Mesenchymal stem cell (in vitro differentiated cells and primary cell): Measurements from ENCODE around the gene CFAP141.
A peak's percentile ranks its signal among the peaks of the same experiment; 100 is the strongest.

Source experiments
- DNase-seq: peaks from one replicate; pipeline ENCODE4 v3.0.0-alpha.2; 2013
- H2AFZ ChIP-seq: one replicate; pipeline ENCODE4 v1.6.1; 2013; ENCODE audit warnings: low read depth, mild to moderate bottlenecking, control low read depth, inconsistent platforms, low read length, moderate library complexity
- H2AK5ac ChIP-seq: 2 replicates; pipeline ENCODE4 v1.6.1; 2013; ENCODE audit warnings: low read length, moderate library complexity, mild to moderate bottlenecking, inconsistent platforms; ENCODE audit not compliant: severe bottlenecking
- H2BK120ac ChIP-seq: one replicate; pipeline ENCODE4 v1.6.1; 2013; ENCODE audit warnings: low read depth, mild to moderate bottlenecking, inconsistent platforms, low read length, moderate library complexity
- H2BK12ac ChIP-seq, 2 experiments: one replicate each; pipeline ENCODE4 v1.6.1; 2013; ENCODE audit warnings: inconsistent platforms in 2 of 2, low read length in 2 of 2, mild to moderate bottlenecking in 2 of 2, moderate library complexity in 2 of 2, control low read depth in 1 of 2
- H2BK15ac ChIP-seq: one replicate; pipeline ENCODE4 v1.6.1; 2013; ENCODE audit warnings: mild to moderate bottlenecking, low read depth, inconsistent platforms; ENCODE audit not compliant: poor library complexity, severe bottlenecking
- H2BK5ac ChIP-seq: 2 replicates; pipeline ENCODE4 v1.6.1; 2013; ENCODE audit warnings: low read depth, mild to moderate bottlenecking, low read length, control low read depth, inconsistent platforms; ENCODE audit not compliant: poor library complexity, severe bottlenecking
- H3K14ac ChIP-seq, 2 experiments: one replicate each; pipeline ENCODE4 v1.6.1; 2013; ENCODE audit warnings: inconsistent platforms in 2 of 2, low read length in 2 of 2, control low read depth in 1 of 2, mild to moderate bottlenecking in 1 of 2, moderate library complexity in 1 of 2
- H3K18ac ChIP-seq, 2 experiments: one replicate each; pipeline ENCODE4 v1.6.1; 2013; ENCODE audit warnings: inconsistent platforms in 2 of 2, low read length in 2 of 2, control low read depth in 1 of 2, low read depth in 1 of 2, mild to moderate bottlenecking in 1 of 2
- H3K23ac ChIP-seq, 2 experiments: one replicate each; pipeline ENCODE4 v1.6.1; 2013; ENCODE audit warnings: inconsistent platforms in 2 of 2, low read length in 2 of 2, mild to moderate bottlenecking in 2 of 2, moderate library complexity in 2 of 2, control low read depth in 1 of 2
- H3K27ac ChIP-seq: 2 replicates; pipeline ENCODE4 v1.5.1; 2013; ENCODE audit warnings: mild to moderate bottlenecking, moderate library complexity, low read length, control low read depth, inconsistent platforms; ENCODE audit not compliant: poor library complexity, severe bottlenecking
- H3K27me3 ChIP-seq, 2 experiments: 2 replicates each; pipeline versions ENCODE4 v1.6.1 to v1.7.0; 2013; ENCODE audit warnings: low read length in 2 of 2, mild to moderate bottlenecking in 2 of 2, moderate library complexity in 2 of 2, control low read depth in 1 of 2, inconsistent platforms in 1 of 2; ENCODE audit not compliant: control insufficient read depth in 1 of 2, insufficient read depth in 1 of 2
- H3K36me3 ChIP-seq, 2 experiments: 2 replicates each; pipeline versions ENCODE4 v1.6.1 to v1.7.0; 2013; ENCODE audit warnings: low read length in 2 of 2, control low read depth in 1 of 2, inconsistent platforms in 1 of 2, low read depth in 1 of 2, mild to moderate bottlenecking in 1 of 2; ENCODE audit not compliant: insufficient read depth in 2 of 2, control insufficient read depth in 1 of 2
- H3K4ac ChIP-seq, 2 experiments: one replicate each; pipeline ENCODE4 v1.6.1; 2013; ENCODE audit warnings: inconsistent platforms in 2 of 2, low read length in 2 of 2, mild to moderate bottlenecking in 2 of 2, moderate library complexity in 2 of 2, control low read depth in 1 of 2, low read depth in 1 of 2
- H3K4me1 ChIP-seq: 2 replicates; pipeline ENCODE4 v1.6.1; 2013; ENCODE audit warnings: low read depth, low read length, control low read depth; ENCODE audit not compliant: control insufficient read depth, insufficient read depth
- H3K4me2 ChIP-seq: 2 replicates; pipeline ENCODE4 v1.6.1; 2013; ENCODE audit warnings: low read length, mild to moderate bottlenecking, inconsistent platforms; ENCODE audit not compliant: poor library complexity, severe bottlenecking
- H3K4me3 ChIP-seq, 2 experiments: 2 replicates each; pipeline versions ENCODE4 v1.5.1 to v1.7.0; 2013; ENCODE audit warnings: low read length in 2 of 2, mild to moderate bottlenecking in 2 of 2, control low read depth in 1 of 2, low read depth in 1 of 2; ENCODE audit not compliant: insufficient read depth in 1 of 2
- H3K79me1 ChIP-seq: replicated peaks from 2 replicates; pipeline ENCODE4 v1.6.1; 2013; ENCODE audit warnings: mild to moderate bottlenecking, control low read depth, low read length, inconsistent platforms; ENCODE audit not compliant: poor library complexity, severe bottlenecking
- H3K9ac ChIP-seq: 2 replicates; pipeline ENCODE4 v1.7.0; 2013; ENCODE audit warnings: mild to moderate bottlenecking, low read length, moderate library complexity
- H3K9me3 ChIP-seq: 2 replicates; pipeline ENCODE4 v1.7.0; 2013; ENCODE audit warnings: mild to moderate bottlenecking, low read length; ENCODE audit not compliant: control insufficient read depth
- H4K8ac ChIP-seq: one replicate; pipeline ENCODE4 v1.6.1; 2013; ENCODE audit warnings: inconsistent platforms, mild to moderate bottlenecking, low read length, moderate library complexity
- H4K91ac ChIP-seq: one replicate; pipeline ENCODE4 v1.6.1; 2013; ENCODE audit warnings: mild to moderate bottlenecking, low read length, inconsistent platforms
- WGBS: methylation state at CpG from one replicate; pipeline ENCODE4 v1.1.7; 2013; ENCODE audit warnings: mixed read lengths; 5-methylcytosine and 5-hydroxymethylcytosine counted together

Gene CFAP141

DNA sequence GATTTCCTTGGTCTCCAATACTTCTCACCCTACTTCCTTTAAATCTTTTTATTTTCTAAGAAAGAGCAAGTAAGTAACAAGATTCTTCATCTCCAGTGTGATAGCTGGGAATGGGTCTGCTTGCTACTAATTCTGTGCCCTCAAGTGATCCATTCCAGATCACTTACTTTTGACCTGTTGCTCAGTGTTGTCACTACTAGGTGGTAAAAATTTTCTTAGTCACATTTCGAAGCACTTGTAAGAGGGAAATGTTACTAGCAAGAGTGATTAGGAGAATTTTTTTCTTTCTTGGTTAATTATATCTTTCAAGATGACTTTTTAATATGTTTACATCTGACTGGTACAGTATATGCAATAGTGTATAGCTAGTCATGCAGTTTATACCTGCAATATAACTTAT is 16.8 kb upstream of the CFAP141 start:
- peak overlapping the region in 1 of 2 experiments; percentile 97 for H3K4me3 ChIP-seq
- no peak overlapping the region for H2BK12ac ChIP-seq
- H3K9me3 ChIP-seq, result no peaks in the 10 kb centered on the region
- no peaks in the 10 kb centered on the region for H3K79me1 ChIP-seq
- peaks cover 10 to 51% of the 10 kb centered on the region in 2 experiments for H3K36me3 ChIP-seq
- peak; percentile 22 for DNase-seq
- no peak overlapping the region for H2AK5ac ChIP-seq
- no peak overlapping the region for H3K4ac ChIP-seq
- no peak overlapping the region for H3K14ac ChIP-seq
- H3K18ac ChIP-seq, result no peak overlapping the region
- H2BK15ac ChIP-seq, result no peak overlapping the region
- H2AFZ ChIP-seq, result no peak overlapping the region
- peaks cover 2% of the 10 kb centered on the region for H3K4me1 ChIP-seq
- no peak overlapping the region for H4K91ac ChIP-seq
- no peak overlapping the region for H4K8ac ChIP-seq
- no peak overlapping the region for H3K23ac ChIP-seq
- H2BK5ac ChIP-seq, result no peak overlapping the region
- no peak overlapping the region for H2BK120ac ChIP-seq
- no peak overlapping the region for H3K27ac ChIP-seq
- no peaks in the 10 kb centered on the region for H3K27me3 ChIP-seq
- H3K4me2 ChIP-seq, result no peak overlapping the region
- peak overlapping the region; percentile 100 for H3K9ac ChIP-seq
- WGBS, result no CpG with 5 or more reads among the region's 1 CpG

DNA sequence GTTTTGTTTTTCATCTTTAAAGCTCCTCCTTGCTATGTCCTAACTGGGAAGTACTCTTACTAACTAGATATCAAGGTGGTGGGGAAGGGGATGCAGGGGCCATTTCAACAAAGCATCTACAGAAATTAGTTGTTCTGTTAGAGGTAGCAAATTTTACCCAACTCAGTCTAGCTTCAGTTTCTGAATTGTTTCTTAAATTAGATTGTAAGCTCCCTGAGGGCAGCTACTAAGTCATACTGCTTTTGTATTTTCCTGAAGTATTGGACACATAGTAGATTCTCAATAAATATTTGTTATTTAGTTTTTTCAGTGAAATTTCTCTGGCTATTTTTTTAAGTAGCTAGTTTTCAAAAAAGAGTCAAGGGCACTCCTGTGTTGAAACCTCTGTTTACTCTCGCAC is 16.4 kb upstream of the CFAP141 start:
- DNase-seq, result no peak
- no CpG with 5 or more reads among the region's 1 CpG for WGBS
- H3K27me3 ChIP-seq, result no peaks in the 10 kb centered on the region
- no peak overlapping the region for H2BK15ac ChIP-seq
- H3K4ac ChIP-seq, result no peak overlapping the region
- H2AK5ac ChIP-seq, result no peak overlapping the region
- no peaks in the 10 kb centered on the region for H3K9me3 ChIP-seq
- H2BK120ac ChIP-seq, result no peak overlapping the region
- H3K4me2 ChIP-seq, result no peak overlapping the region
- H2BK5ac ChIP-seq, result no peak overlapping the region
- no peak overlapping the region for H3K27ac ChIP-seq
- H3K4me1 ChIP-seq, result peaks cover 3% of the 10 kb centered on the region
- no peak overlapping the region for H2BK12ac ChIP-seq
- peak overlapping the region in 1 of 2 experiments; percentile 97 for H3K4me3 ChIP-seq
- no peak overlapping the region for H2AFZ ChIP-seq
- no peak overlapping the region for H3K18ac ChIP-seq
- peak overlapping the region; percentile 100 for H3K9ac ChIP-seq
- peaks cover 12 to 51% of the 10 kb centered on the region in 2 experiments for H3K36me3 ChIP-seq
- H4K91ac ChIP-seq, result no peak overlapping the region
- no peaks in the 10 kb centered on the region for H3K79me1 ChIP-seq
- H4K8ac ChIP-seq, result no peak overlapping the region
- no peak overlapping the region for H3K23ac ChIP-seq
- no peak overlapping the region for H3K14ac ChIP-seq

DNA sequence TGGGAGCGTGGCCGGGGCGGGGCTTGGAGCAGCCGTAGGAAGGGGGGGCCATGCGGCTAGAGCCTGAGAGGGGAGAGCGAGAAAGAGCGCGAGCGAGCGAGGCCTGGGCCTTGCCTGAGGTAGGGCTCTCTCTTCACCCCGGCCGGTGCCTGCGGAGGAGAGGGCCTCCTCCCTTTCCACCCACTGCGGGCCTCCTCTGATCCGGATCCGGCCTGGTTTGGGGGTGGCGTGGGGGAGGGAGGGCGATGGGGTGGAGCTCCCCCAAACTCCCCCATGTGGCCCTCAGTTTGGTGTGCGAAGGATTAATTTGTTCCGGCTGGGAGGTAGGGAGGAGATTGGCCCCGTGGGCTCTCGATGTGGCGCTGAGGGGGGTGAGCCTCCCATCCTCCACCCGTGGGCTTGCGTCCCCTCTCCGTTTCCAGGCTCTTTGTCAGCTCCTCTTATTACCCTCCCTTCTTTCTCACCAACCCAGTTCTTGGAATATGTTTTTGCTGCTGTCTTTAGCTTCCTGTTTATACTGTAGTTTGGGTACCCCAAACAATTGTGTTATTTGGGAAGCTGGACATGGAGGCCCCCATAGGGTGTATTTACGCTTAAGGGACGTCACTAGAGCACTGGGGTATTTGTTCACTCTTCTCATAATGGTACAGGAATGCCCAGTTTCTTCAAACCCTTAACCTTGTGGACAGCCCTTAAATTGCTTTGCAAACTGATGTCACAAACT is 15.3 kb upstream of the CFAP141 start:
- H4K8ac ChIP-seq, result peak overlapping the region; percentile 86

DNA sequence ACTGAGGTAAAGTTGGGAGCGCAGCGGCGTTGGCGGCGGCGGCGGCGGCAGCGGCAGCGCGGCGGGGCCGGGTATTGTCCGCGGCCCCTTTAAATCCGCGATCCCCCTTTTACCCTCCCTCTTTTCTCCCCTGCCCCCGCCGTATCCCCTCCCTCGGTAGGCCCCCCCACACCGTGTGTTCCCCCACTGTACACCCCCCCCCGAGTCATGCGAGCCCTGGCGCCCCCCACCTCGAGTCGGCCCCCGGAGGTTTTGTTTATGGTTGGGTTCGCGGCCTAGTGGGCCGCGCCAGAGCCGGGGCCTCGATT is 14.8 kb upstream of the CFAP141 start:
- Histone ChIP-seq H3K18ac (peak overlapping the region; percentile 70 to 92), H3K4me2 (no peak overlapping the region), H3K4me3 (peak overlapping the region; percentile 73 to 97), H2BK5ac (peak overlapping the region; percentile 36), H2AFZ (no peak overlapping the region), H3K9ac (peak overlapping the region; percentile 100), H3K27me3 (no peaks in the 10 kb centered on the region), H4K8ac (peak overlapping the region; percentile 86), H3K4me1 (peaks cover 4% of the 10 kb centered on the region), H2BK12ac (no peak overlapping the region), H2BK120ac (peak overlapping the region; percentile 65), H3K79me1 (peaks cover 2% of the 10 kb centered on the region), H3K23ac (no peak overlapping the region), H3K27ac (peak overlapping the region; percentile 42), H4K91ac (peak overlapping the region; percentile 91), H3K9me3 (no peaks in the 10 kb centered on the region), H3K14ac (no peak overlapping the region), H3K36me3 (peaks cover 13 to 42% of the 10 kb centered on the region in 2 experiments), H2AK5ac (peak overlapping the region; percentile 68), H3K4ac (peak overlapping the region; percentile 70 to 90), H2BK15ac (no peak overlapping the region)
- 0% methylated on average over 8 of the region's 33 CpGs for WGBS
- no peak for DNase-seq

More for the DNA sequence above, 15.3 kb upstream of the CFAP141 start:
- peaks cover 13 to 47% of the 10 kb centered on the region in 2 experiments for H3K36me3 ChIP-seq
- peak overlapping the region in 1 of 2 experiments; percentile 83 for H3K14ac ChIP-seq
- peaks cover 4% of the 10 kb centered on the region for H3K4me1 ChIP-seq
- 3% methylated on average over 5 of the region's 28 CpGs for WGBS
- H3K4me3 ChIP-seq, result peak overlapping the region; percentile 73 to 97
- H3K79me1 ChIP-seq, result peaks cover 2% of the 10 kb centered on the region
- peak overlapping the region; percentile 42 for H3K27ac ChIP-seq
- H2AK5ac ChIP-seq, result peak overlapping the region; percentile 68
- no peak overlapping the region for H2AFZ ChIP-seq
- peak overlapping the region; percentile 71 for H3K4me2 ChIP-seq
- peak; percentile 95 for DNase-seq
- peak overlapping the region; percentile 70 to 90 for H3K4ac ChIP-seq
- H3K23ac ChIP-seq, result no peak overlapping the region
- peak overlapping the region in 1 of 2 experiments; percentile 39 for H2BK12ac ChIP-seq
- no peaks in the 10 kb centered on the region for H3K9me3 ChIP-seq
- no peak overlapping the region for H2BK15ac ChIP-seq
- H4K91ac ChIP-seq, result peak overlapping the region; percentile 91
- no peaks in the 10 kb centered on the region for H3K27me3 ChIP-seq
- peak overlapping the region; percentile 65 for H2BK120ac ChIP-seq
- H3K18ac ChIP-seq, result peak overlapping the region; percentile 70 to 92
- peak overlapping the region; percentile 100 for H3K9ac ChIP-seq
- peak overlapping the region; percentile 36 for H2BK5ac ChIP-seq
